H1 (cell line): ENCODE measurements around the gene PPP4R4. TPM values are rescaled to one million over a fixed set of nuclear protein-coding genes. Genes with fewer than 3 reads are reported as not detected.

Experiments used
- CTCF ChIA-PET: fragments of 300-600 bp; sonication (Branson Sonifier 250); formaldehyde crosslinking; loops from one replicate; lab custom pipeline; 2021; ENCODE audit not compliant: partially characterized antibody; lab: Charles Lee
- POLR2A ChIA-PET: fragments of 300-600 bp; sonication (Branson Sonifier 250); formaldehyde crosslinking; loops from one replicate; lab custom pipeline; 2021; ENCODE audit warnings: inconsistent platforms; ENCODE audit not compliant: partially characterized antibody; lab: Charles Lee
- DNase-seq, 2 experiments: peaks; one replicate each; pipeline versions ENCODE4 v3.0.0 to v3.0.0-alpha.2; 2010 to 2022; ENCODE audit warnings: low spot score in 2 of 2, low read depth in 1 of 2, mixed read lengths in 1 of 2
- FAIRE-seq: peaks from 2 replicates; lab custom pipeline; 2011; peaks lifted over from hg19 to GRCh38; lab: Jason Lieb, UNC
- H2AFZ ChIP-seq: 2 replicates; pipeline ENCODE4 v1.8.1; 2012; ENCODE audit warnings: low read length, inconsistent platforms
- H2AK5ac ChIP-seq: 2 replicates; pipeline ENCODE4 v1.6.1; 2013; ENCODE audit warnings: low read depth, low read length
- H2BK120ac ChIP-seq: replicated peaks from 2 replicates; pipeline ENCODE3; 2013; ENCODE audit warnings: low read depth, low read length, inconsistent platforms
- H2BK12ac ChIP-seq: 2 replicates; pipeline ENCODE4 v1.6.1; 2013; ENCODE audit warnings: low read depth, low read length
- H2BK15ac ChIP-seq: 2 replicates; pipeline ENCODE4 v1.6.1; 2013; ENCODE audit warnings: low read length
- H2BK20ac ChIP-seq: 2 replicates; pipeline ENCODE4 v1.6.1; 2013; ENCODE audit warnings: low read length
- H2BK5ac ChIP-seq: 2 replicates; pipeline ENCODE4 v1.6.1; 2013; ENCODE audit warnings: low read depth, low read length
- H3K14ac ChIP-seq: 2 replicates; pipeline ENCODE4 v1.6.1; 2013; ENCODE audit warnings: inconsistent platforms; ENCODE audit not compliant: insufficient read length
- H3K18ac ChIP-seq: 2 replicates; pipeline ENCODE4 v1.6.1; 2013; ENCODE audit warnings: low read length; ENCODE audit errors: extremely low read depth
- H3K23ac ChIP-seq: 2 replicates; pipeline ENCODE4 v1.6.1; 2013; ENCODE audit warnings: inconsistent platforms; ENCODE audit not compliant: insufficient read length
- H3K23me2 ChIP-seq: 2 replicates; pipeline ENCODE4 v1.6.1; 2013; ENCODE audit warnings: low read depth, low read length
- H3K27ac ChIP-seq: 2 replicates; pipeline ENCODE4 v1.6.1; 2011; ENCODE audit warnings: low read depth, low read length, inconsistent platforms
- H3K27me3 ChIP-seq, 4 experiments: replicated peaks in 1 of 4; 1 replicate in 1 of 4; 2 replicates in 3 of 4; pipeline versions ENCODE4 v1.6.1 to v1.8.1; 2011 to 2013; ENCODE audit warnings: low read length in 3 of 4, mild to moderate bottlenecking in 3 of 4, inconsistent platforms in 2 of 4, mixed read lengths in 2 of 4, moderate library complexity in 1 of 4; ENCODE audit not compliant: control insufficient read depth in 3 of 4, insufficient read depth in 3 of 4; ENCODE audit errors: extremely low read depth in 1 of 4
- H3K36me3 ChIP-seq, 4 experiments: 2 replicates each; pipeline versions ENCODE4 v1.6.1 to v1.8.1; 2011 to 2013; ENCODE audit warnings: mild to moderate bottlenecking in 4 of 4, low read length in 3 of 4, moderate library complexity in 2 of 4, control low read depth in 1 of 4, inconsistent platforms in 1 of 4; ENCODE audit not compliant: insufficient read depth in 4 of 4, control insufficient read depth in 2 of 4
- H3K4ac ChIP-seq: replicated peaks from 2 replicates; pipeline ENCODE3; 2013; ENCODE audit warnings: low read length, low read depth, mixed read lengths, inconsistent platforms; ENCODE audit not compliant: insufficient read length
- H3K4me1 ChIP-seq, 4 experiments: replicated peaks in 1 of 4; 1 replicate in 1 of 4; 2 replicates in 3 of 4; pipeline versions ENCODE4 v1.6.1 to v1.8.1; 2011 to 2013; ENCODE audit warnings: low read length in 3 of 4, inconsistent platforms in 2 of 4, mixed read lengths in 1 of 4; ENCODE audit not compliant: insufficient read depth in 4 of 4, control insufficient read depth in 3 of 4
- H3K4me2 ChIP-seq, 2 experiments: 2 replicates each; pipeline versions ENCODE4 v1.6.1 to v1.8.1; 2011 to 2013; ENCODE audit warnings: low read depth in 2 of 2, low read length in 2 of 2, control low read depth in 1 of 2, inconsistent platforms in 1 of 2, mild to moderate bottlenecking in 1 of 2; ENCODE audit not compliant: insufficient read depth in 1 of 2
- H3K4me3 ChIP-seq, 4 experiments: fragments of 200-600, 300-600 bp in 1 of 4; sonication (generic), shearing (Covaris generic), sonication (Bioruptor Twin) in 1 of 4; 2 replicates each; pipeline versions ENCODE4 v1.5.1 to v1.8.1; 2011 to 2016; ENCODE audit warnings: low read length in 4 of 4, low read depth in 3 of 4, control low read depth in 2 of 4, inconsistent platforms in 2 of 4, mild to moderate bottlenecking in 2 of 4, mixed read lengths in 1 of 4, moderate library complexity in 1 of 4; ENCODE audit not compliant: insufficient read depth in 2 of 4; ENCODE audit errors: extremely low read depth in 1 of 4
- H3K56ac ChIP-seq: replicated peaks from 2 replicates; pipeline ENCODE3; 2013; ENCODE audit warnings: low read depth, mild to moderate bottlenecking, mixed read lengths, low read length, inconsistent platforms; ENCODE audit not compliant: insufficient read length
- H3K79me1 ChIP-seq: 2 replicates; pipeline ENCODE4 v1.6.1; 2013; ENCODE audit warnings: low read depth, low read length, control low read depth
- H3K79me2 ChIP-seq, 2 experiments: 2 replicates each; pipeline versions ENCODE4 v1.6.1 to v1.8.1; 2012 to 2013; ENCODE audit warnings: low read length in 2 of 2, mild to moderate bottlenecking in 2 of 2, inconsistent platforms in 1 of 2; ENCODE audit not compliant: insufficient read depth in 2 of 2, control insufficient read depth in 1 of 2
- H3K9ac ChIP-seq, 4 experiments: replicated peaks in 1 of 4; 1 replicate in 1 of 4; 2 replicates in 3 of 4; pipeline versions ENCODE4 v1.6.1 to v1.8.1; 2011 to 2013; ENCODE audit warnings: low read depth in 3 of 4, low read length in 3 of 4, control low read depth in 2 of 4, mild to moderate bottlenecking in 2 of 4, moderate library complexity in 2 of 4, inconsistent platforms in 1 of 4; ENCODE audit errors: extremely low read depth in 1 of 4
- H3K9me3 ChIP-seq, 2 experiments: 2 replicates each; pipeline versions ENCODE4 v1.6.1 to v1.8.1; 2012 to 2013; ENCODE audit warnings: mild to moderate bottlenecking in 2 of 2, moderate library complexity in 2 of 2, control low read depth in 1 of 2, inconsistent platforms in 1 of 2, low read depth in 1 of 2, low read length in 1 of 2, mixed read lengths in 1 of 2; ENCODE audit not compliant: insufficient read depth in 2 of 2
- H4K20me1 ChIP-seq, 2 experiments: replicated peaks in 1 of 2; 2 replicates each; pipeline versions ENCODE3 to v1.8.1; 2011 to 2013; ENCODE audit warnings: inconsistent platforms in 2 of 2, low read length in 2 of 2, mild to moderate bottlenecking in 1 of 2; ENCODE audit not compliant: insufficient read depth in 2 of 2, control insufficient read depth in 1 of 2
- H4K5ac ChIP-seq: 2 replicates; pipeline ENCODE4 v1.6.1; 2013; ENCODE audit warnings: low read length, low read depth, mixed read lengths, inconsistent platforms; ENCODE audit not compliant: insufficient read length
- H4K8ac ChIP-seq: 2 replicates; pipeline ENCODE4 v1.8.0; 2013; ENCODE audit warnings: mild to moderate bottlenecking, moderate library complexity, low read length, inconsistent platforms; ENCODE audit not compliant: insufficient read depth; ENCODE audit errors: extremely low read depth
- H4K91ac ChIP-seq: replicated peaks from 2 replicates; pipeline ENCODE3; 2013; ENCODE audit warnings: low read length, mixed read lengths, inconsistent platforms; ENCODE audit not compliant: insufficient read length
- ASH2L ChIP-seq: fragments of 200-600, 300-600 bp; sonication (generic); IDR thresholded peaks from one replicate; pipeline ENCODE4 v1.7.1; 2017; ENCODE audit warnings: low read length
- BACH1 ChIP-seq: IDR thresholded peaks from 2 replicates; pipeline ENCODE4 v1.6.1; 2012; ENCODE audit warnings: low read length, improper control_type of control experiment
- CHD1 ChIP-seq: IDR thresholded peaks from 2 replicates; pipeline ENCODE4 v1.6.1; 2012; ENCODE audit warnings: low read depth, low read length, improper control_type of control experiment
- KDM1A ChIP-seq: fragments of 200-600, 300-600 bp; sonication (generic); IDR thresholded peaks from 2 replicates; pipeline ENCODE4 v1.7.1; 2016; ENCODE audit warnings: mild to moderate bottlenecking, low read length, borderline replicate concordance
- NANOG ChIP-seq: IDR thresholded peaks from 2 replicates; pipeline ENCODE4 v1.6.1; 2011; ENCODE audit warnings: low read length, low read depth, mild to moderate bottlenecking, inconsistent platforms; ENCODE audit not compliant: insufficient read depth, poor library complexity, severe bottlenecking
- RFX5 ChIP-seq: IDR thresholded peaks from 2 replicates; pipeline ENCODE4 v1.6.1; 2011; ENCODE audit warnings: low read depth, low read length, improper control_type of control experiment, borderline replicate concordance
- SP1 ChIP-seq: IDR thresholded peaks from 2 replicates; pipeline ENCODE4 v1.6.1; 2011; ENCODE audit warnings: low read depth, low read length
- USF2 ChIP-seq: IDR thresholded peaks from 2 replicates; pipeline ENCODE4 v1.6.1; 2011; ENCODE audit warnings: low read length, improper control_type of control experiment
- WGBS, 2 experiments: shearing (Covaris generic) in 1 of 2; methylation state at CpG; one replicate each; pipeline versions ENCODE4 v1.1.6 to v1.1.7; 2013 to 2015; ENCODE audit warnings: low lambda C conversion rate in 2 of 2, mixed read lengths in 2 of 2, inconsistent platforms in 1 of 2, low coverage in 1 of 2, missing lambda C conversion rate in 1 of 2; ENCODE audit not compliant: insufficient replicate concordance in 2 of 2, insufficient coverage in 1 of 2, insufficient read length in 1 of 2; ENCODE audit errors: extremely low coverage in 1 of 2, missing lambda C conversion rate in 1 of 2; 5-methylcytosine and 5-hydroxymethylcytosine counted together
- polyA plus RNA-seq, 7 experiments: library from polyadenylated mRNA; depleted of rRNA in 3 of 7; stranded (reverse) in 5 of 7; unstranded in 2 of 7; fragments of >200 nt in 5 of 7; fragments of 200-250 nt in 2 of 7; gene quantifications; 1 replicate in 5 of 7; 2 replicates in 1 of 7; 4 replicates in 1 of 7; pipeline versions ENCODE4 v1.2.1 to v1.2.3, GENCODE V29; 2011 to 2013; ENCODE audit warnings: missing spikeins in 2 of 7, mixed read lengths in 2 of 7
- total RNA-seq: library from RNA; stranded (reverse); fragmentation: NEBNext Ultra II Directional; extraction: Animal tissue kit (Norgen Biotek cat#: 25700); gene quantifications from 2 replicates; pipeline ENCODE4 v1.2.1, GENCODE V29; 2021

PPP4R4 gene
- total and polyA plus RNA-seq, 2 of the 8 experiments (the other 6 are each of a cell fraction or from before 2014, with no cell fraction given): 3.3 to 9.6 TPM

DNA sequence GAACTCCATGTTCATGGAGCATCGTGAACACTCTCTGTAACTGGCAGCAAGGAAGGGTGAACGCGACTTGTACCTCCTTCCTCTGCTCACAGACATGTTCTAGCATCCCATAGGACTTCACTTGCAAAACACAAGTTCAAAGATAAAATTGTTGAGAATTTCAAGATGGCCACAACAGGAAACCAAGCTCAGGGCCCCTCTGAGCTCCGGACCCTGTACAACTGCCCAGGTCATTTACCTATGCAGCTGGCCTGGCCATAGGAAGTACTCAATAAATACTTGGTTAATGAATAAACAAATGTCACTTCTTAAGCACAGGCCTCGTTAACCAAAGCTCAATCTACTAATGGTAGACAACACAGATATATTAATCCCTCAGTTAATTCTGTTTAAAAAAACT is 11.7 kb upstream of the PPP4R4 start:
- H2AK5ac ChIP-seq: no peak overlapping the region
- H3K36me3 ChIP-seq: no peaks in the 10 kb centered on the region
- no peak overlapping the region for H2AFZ ChIP-seq
- CTCF ChIA-PET: interaction anchor here (0.6 to 1.4 kb wide), 2 partner anchors 20 to 26 kb away, joined by 3 to 5 read pairs; no protein-coding TSS in a partner anchor
- H2BK12ac ChIP-seq: 0 out of 2 replicates have a peak overlapping the region, but pooled peaks have one; percentile 1
- no peak overlapping the region for H3K27ac ChIP-seq
- H4K8ac ChIP-seq: no peak overlapping the region
- DNase-seq (no peak), FAIRE-seq (no peak)
- peaks cover 2 to 18% (median 8%) of the 10 kb centered on the region in 4 experiments for H3K4me1 ChIP-seq
- no peak overlapping the region for H2BK5ac ChIP-seq
- no peak overlapping the region for H2BK120ac ChIP-seq
- H3K4me2 ChIP-seq: no peak overlapping the region
- H4K20me1 ChIP-seq: no peaks in the 10 kb centered on the region
- no peak for TF ChIP-seq ASH2L
- TF ChIP-seq KDM1A: no peak
- no peak for TF ChIP-seq SP1
- TF ChIP-seq CHD1: no peak
- TF ChIP-seq NANOG: no peak
- no peak for TF ChIP-seq RFX5
- no peak for TF ChIP-seq BACH1
- TF ChIP-seq USF2: no peak
- H3K9ac ChIP-seq: no peak overlapping the region
- no peak overlapping the region for H3K18ac ChIP-seq
- POLR2A ChIA-PET: no interaction called here
- H3K9me3 ChIP-seq: no peaks in the 10 kb centered on the region
- H3K14ac ChIP-seq: no peak overlapping the region
- H3K4ac ChIP-seq: no peak overlapping the region
- no peak overlapping the region for H4K91ac ChIP-seq
- H3K4me3 ChIP-seq: no peak overlapping the region
- H3K79me2 ChIP-seq: no peaks in the 10 kb centered on the region
- H3K79me1 ChIP-seq: no peaks in the 10 kb centered on the region
- 93% methylated on average over 5 of the region's 5 CpGs; no CpG with 5 or more reads in 1 of the 2 experiments for WGBS, 2 experiments
- peaks cover 0 to 5% (median 3%) of the 10 kb centered on the region in 4 experiments; a peak in 3 of 7 replicates for H3K27me3 ChIP-seq
- no peak overlapping the region for H2BK20ac ChIP-seq
- H2BK15ac ChIP-seq: no peak overlapping the region
- H3K56ac ChIP-seq: no peak overlapping the region
- no peak overlapping the region for H4K5ac ChIP-seq
- no peaks in the 10 kb centered on the region for H3K23me2 ChIP-seq
- no peak overlapping the region for H3K23ac ChIP-seq
